K562 (cell line): ENCODE data around the gene CAMK2G.
A peak's percentile ranks its signal among the peaks of the same experiment; 100 is the strongest.

ENCODE experiments used
- ETS2 ChIP-seq: IDR thresholded peaks from 2 replicates; pipeline ENCODE4 v1.6.1; 2016; ENCODE audit warnings: borderline replicate concordance, missing genetic modification characterization, mild to moderate bottlenecking, moderate library complexity, missing compliant biosample characterization; ENCODE audit not compliant: poor library complexity, severe bottlenecking
- MYC ChIP-seq, 2 experiments: fragments of 250-450 bp in 1 of 2; sonication (Bioruptor Pico) in 1 of 2; IDR thresholded peaks; 2 replicates each; pipeline versions ENCODE4 v1.5.1 to v1.6.1; 2012 to 2021; ENCODE audit warnings: low read depth in 2 of 2, borderline replicate concordance in 1 of 2, improper control_type of control experiment in 1 of 2, low read length in 1 of 2, mild to moderate bottlenecking in 1 of 2, moderate library complexity in 1 of 2
- ZNF274 ChIP-seq: IDR thresholded peaks from 2 replicates; pipeline ENCODE4 v1.6.1; 2011; ENCODE audit warnings: low read depth, mild to moderate bottlenecking, low read length, moderate library complexity, borderline replicate concordance

DNA sequence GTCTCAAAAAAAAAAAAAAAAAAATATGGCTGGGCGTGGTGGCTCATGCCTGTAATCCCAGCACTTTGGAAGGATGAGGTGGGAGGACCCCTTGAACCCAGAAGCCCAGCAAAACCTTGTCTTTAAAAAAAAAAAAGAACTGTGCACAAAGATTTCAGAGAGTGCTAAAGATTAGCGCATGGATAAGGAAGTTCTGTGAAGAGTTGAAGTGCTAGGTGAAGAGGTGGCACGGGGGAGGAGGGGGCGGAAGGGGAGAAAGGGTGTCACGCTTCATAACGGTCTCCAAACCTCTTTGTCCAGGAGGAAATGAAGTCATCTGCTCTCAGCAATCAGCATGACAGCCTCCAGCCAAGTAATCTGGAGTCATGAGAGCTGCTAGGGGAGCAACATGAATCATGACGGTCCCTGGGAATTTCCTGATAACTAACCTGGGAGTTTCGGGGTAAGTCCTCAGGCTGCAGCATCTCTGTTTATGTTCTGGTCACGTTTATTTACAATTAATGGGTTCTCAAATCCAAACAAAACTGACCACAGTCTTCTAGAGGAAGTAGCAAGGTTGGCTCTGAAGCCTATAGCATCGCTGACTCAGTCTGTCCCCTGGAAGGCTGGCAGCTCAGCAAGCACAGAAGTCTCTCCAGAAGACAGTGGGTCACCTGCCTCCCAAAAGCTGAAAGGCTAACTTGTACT lies 34.6 kb upstream of the CAMK2G start:
- no peak for TF ChIP-seq ZNF274
- TF ChIP-seq ETS2 (tag), result no peak
- peak; percentile 81 for TF ChIP-seq MYC (IDR thresholded peaks at IDR 0.05; ENCODE audit: low read depth, low read length)
- no peak for TF ChIP-seq MYC (CRISPR knock-in tag; IDR thresholded peaks at IDR 0.05; ENCODE audit: borderline replicate concordance, low read depth)
